GM06990 (cell line): Measurements from ENCODE around the gene ARL10.

Experiments
- DNase-seq: peaks from one replicate; pipeline ENCODE4 v3.0.0-alpha.2; 2011; ENCODE audit not compliant: insufficient read length; ENCODE audit errors: extremely low read depth
- H3K27me3 ChIP-seq: replicated peaks from 2 replicates; pipeline ENCODE4 v1.6.0; 2011; ENCODE audit warnings: low read length; ENCODE audit not compliant: control insufficient read depth, insufficient read depth
- H3K36me3 ChIP-seq: 2 replicates; pipeline ENCODE4 v1.5.1; 2011; ENCODE audit warnings: low read length; ENCODE audit not compliant: control insufficient read depth, insufficient read depth
- H3K4me3 ChIP-seq: replicated peaks from 2 replicates; pipeline ENCODE4 v1.5.1; 2011; ENCODE audit warnings: low read depth, mild to moderate bottlenecking, control low read depth, low read length
- CTCF ChIP-seq: IDR thresholded peaks from 2 replicates; pipeline ENCODE4 v1.5.1; 2011; ENCODE audit warnings: low read length, control low read depth, mild to moderate bottlenecking, inconsistent platforms; ENCODE audit not compliant: insufficient read depth, poor library complexity, severe bottlenecking

ARL10 gene

GRCh38 chr5:176387384-176387925, 22.2 kb downstream of the ARL10 start:
- peaks cover 26% of the 10 kb centered on the region for H3K36me3 ChIP-seq
- peak; percentile 11 for TF ChIP-seq CTCF
- DNase-seq, result no peak
- H3K27me3 ChIP-seq, result no peaks in the 10 kb centered on the region
- peak overlapping the region; percentile 100 for H3K4me3 ChIP-seq

- no peaks in the 10 kb centered on the region for H3K27me3 ChIP-seq
- H3K36me3 ChIP-seq, result peaks cover 25% of the 10 kb centered on the region
- H3K4me3 ChIP-seq, result peak overlapping the region; percentile 100
- no peak for TF ChIP-seq CTCF
- no peak for DNase-seq
These were observed 22.7 kb downstream of the ARL10 start for GRCh38 chr5:176388003-176388443.

GRCh38 chr5:176388444-176389134, 23.3 kb downstream of the ARL10 start, which contains the start of the genes HIGD2A and NOP16:
Gene HIGD2A, plus strand, starts transcription at chr5:176388751. Its CDS starts 69 bp downstream, at chr5:176388820.
Gene NOP16, minus strand, starts transcription at chr5:176388598. Its CDS starts 59 bp downstream, at chr5:176388539.
- peak; percentile 96 for DNase-seq
- Histone ChIP-seq H3K4me3 (peak within 1 kb of the TSS; percentile 100), H3K27me3 (no peaks in the 10 kb centered on the region), H3K36me3 (peaks cover 21% of the 10 kb centered on the region)
- no peak for TF ChIP-seq CTCF

GRCh38 chr5:176389135-176390123, 24.1 kb downstream of the ARL10 start:
- peak overlapping the region; percentile 100 for H3K4me3 ChIP-seq
- peaks cover 16% of the 10 kb centered on the region for H3K36me3 ChIP-seq
- no peak for DNase-seq
- no peak for TF ChIP-seq CTCF
- H3K27me3 ChIP-seq, result no peaks in the 10 kb centered on the region

GRCh38 chr5:176391479-176391878, 26.2 kb downstream of the ARL10 start:
- DNase-seq, result no peak
- Histone ChIP-seq H3K27me3 (no peaks in the 10 kb centered on the region), H3K36me3 (peaks cover 8% of the 10 kb centered on the region), H3K4me3 (no peak overlapping the region)
- TF ChIP-seq CTCF, result no peak
